ENCODE results near the gene DENND2C. TPM values are rescaled to one million over a fixed set of nuclear protein-coding genes. Genes with fewer than 3 reads are reported as not detected.
"Not testable (repeated sequence)": the region's sequence is repeated elsewhere in the genome, so short reads cannot be mapped to it uniquely, and the experiment has no call there.

The DENND2C gene
- total and polyA plus RNA-seq, 2 experiments from 2014 or later, result 1.4 to 5.6 TPM

DNA sequence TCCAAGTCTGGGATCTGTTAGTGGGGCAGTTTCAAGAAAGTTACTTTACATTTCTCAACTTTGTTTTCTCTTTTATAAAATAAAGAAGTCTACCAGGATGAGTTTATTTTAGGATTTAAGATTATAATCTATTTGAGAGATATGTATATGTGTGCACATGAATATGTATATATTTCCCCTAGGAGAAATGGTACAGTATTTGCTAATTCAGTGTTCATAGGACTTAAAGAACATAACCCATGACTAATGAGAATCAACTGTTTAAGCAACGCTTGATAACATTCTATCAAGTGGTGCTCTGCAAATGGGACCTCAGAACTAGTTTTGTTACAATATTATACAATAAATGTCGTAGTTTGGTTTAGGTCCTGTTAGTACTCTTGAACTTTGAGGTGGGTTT, 95.5 kb downstream of the DENND2C start:
- 99% methylated on average over 2 of the region's 2 CpGs for WGBS (ENCODE audit: low lambda C conversion rate, missing lambda C conversion rate)

DNA sequence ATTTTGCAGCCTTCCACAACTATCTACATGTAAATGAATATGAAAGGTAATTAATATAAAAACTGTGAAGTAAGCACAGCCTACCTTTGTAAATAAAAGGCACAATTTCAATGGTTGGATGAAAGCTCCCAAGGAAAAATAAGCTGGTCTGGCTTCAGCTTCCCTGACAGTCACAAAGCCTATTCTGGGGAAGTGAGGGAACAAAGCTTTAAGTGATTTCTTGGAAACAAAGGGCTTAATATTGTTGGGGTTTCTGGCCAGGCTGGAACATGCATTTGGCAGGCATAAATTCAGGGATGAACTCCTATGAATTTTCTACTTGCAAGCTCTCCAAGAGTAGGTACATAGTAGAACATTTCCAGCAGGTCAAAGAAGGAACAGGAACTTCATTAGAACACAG, 105.7 kb downstream of the DENND2C start:
- no peaks in the 10 kb centered on the region for H3K27me3 ChIP-seq
- H4K20me1 ChIP-seq (ENCODE audit: insufficient read depth, poor library complexity, severe bottlenecking), result no peaks in the 10 kb centered on the region
- DNase-seq (ENCODE audit: low spot score), result no peak
- no peaks in the 10 kb centered on the region for H3K36me3 ChIP-seq (replicated peaks; ENCODE audit: insufficient read depth, low read depth)
- no peaks in the 10 kb centered on the region for H3K9me3 ChIP-seq (ENCODE audit: low read depth)
- no peaks in the 10 kb centered on the region for H3K4me1 ChIP-seq (ENCODE audit: insufficient read depth)
- no peak overlapping the region for H3K4me3 ChIP-seq
- no peak overlapping the region for H2AFZ ChIP-seq
- H3K27ac ChIP-seq, result no peak overlapping the region
- TF ChIP-seq EZH2 (IDR thresholded peaks at IDR 0.05; ENCODE audit: borderline replicate concordance), result no peak
- no peak overlapping the region for H3K4me2 ChIP-seq
- H3K9me2 ChIP-seq (replicated peaks; ENCODE audit: insufficient read depth), result no peaks in the 10 kb centered on the region
- H3K79me2 ChIP-seq, result no peaks in the 10 kb centered on the region

More for the DNA sequence above, 95.5 kb downstream of the DENND2C start:
- no peak overlapping the region for H3K27ac ChIP-seq
- H3K27me3 ChIP-seq, result no peaks in the 10 kb centered on the region
- no peak overlapping the region for H3K4me3 ChIP-seq
- no peak overlapping the region for H2AFZ ChIP-seq
- H3K4me2 ChIP-seq, result no peak overlapping the region
- H3K79me2 ChIP-seq, result peaks cover 11% of the 10 kb centered on the region
- peaks cover 3% of the 10 kb centered on the region for H3K36me3 ChIP-seq (replicated peaks; ENCODE audit: insufficient read depth, low read depth)
- no peaks in the 10 kb centered on the region for H3K9me3 ChIP-seq (ENCODE audit: low read depth)
- H3K9me2 ChIP-seq (replicated peaks; ENCODE audit: insufficient read depth), result no peaks in the 10 kb centered on the region
- H3K4me1 ChIP-seq (ENCODE audit: insufficient read depth), result no peaks in the 10 kb centered on the region
- no peaks in the 10 kb centered on the region for H4K20me1 ChIP-seq (ENCODE audit: insufficient read depth, poor library complexity, severe bottlenecking)
- TF ChIP-seq EZH2phosphoT487 (IDR thresholded peaks at IDR 0.05; ENCODE audit: low read depth, severe bottlenecking, unreplicated experiment) (no peak), EZH2 (IDR thresholded peaks at IDR 0.05; ENCODE audit: borderline replicate concordance) (no peak)
- TF ChIP-seq, protein P1, sequence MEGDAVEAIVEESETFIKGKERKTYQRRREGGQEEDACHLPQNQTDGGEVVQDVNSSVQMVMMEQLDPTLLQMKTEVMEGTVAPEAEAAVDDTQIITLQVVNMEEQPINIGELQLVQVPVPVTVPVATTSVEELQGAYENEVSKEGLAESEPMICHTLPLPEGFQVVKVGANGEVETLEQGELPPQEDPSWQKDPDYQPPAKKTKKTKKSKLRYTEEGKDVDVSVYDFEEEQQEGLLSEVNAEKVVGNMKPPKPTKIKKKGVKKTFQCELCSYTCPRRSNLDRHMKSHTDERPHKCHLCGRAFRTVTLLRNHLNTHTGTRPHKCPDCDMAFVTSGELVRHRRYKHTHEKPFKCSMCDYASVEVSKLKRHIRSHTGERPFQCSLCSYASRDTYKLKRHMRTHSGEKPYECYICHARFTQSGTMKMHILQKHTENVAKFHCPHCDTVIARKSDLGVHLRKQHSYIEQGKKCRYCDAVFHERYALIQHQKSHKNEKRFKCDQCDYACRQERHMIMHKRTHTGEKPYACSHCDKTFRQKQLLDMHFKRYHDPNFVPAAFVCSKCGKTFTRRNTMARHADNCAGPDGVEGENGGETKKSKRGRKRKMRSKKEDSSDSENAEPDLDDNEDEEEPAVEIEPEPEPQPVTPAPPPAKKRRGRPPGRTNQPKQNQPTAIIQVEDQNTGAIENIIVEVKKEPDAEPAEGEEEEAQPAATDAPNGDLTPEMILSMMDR (IDR thresholded peaks at IDR 0.05; ENCODE audit: poor library complexity), result no peak
- DNase-seq (ENCODE audit: low spot score), result no peak

DNA sequence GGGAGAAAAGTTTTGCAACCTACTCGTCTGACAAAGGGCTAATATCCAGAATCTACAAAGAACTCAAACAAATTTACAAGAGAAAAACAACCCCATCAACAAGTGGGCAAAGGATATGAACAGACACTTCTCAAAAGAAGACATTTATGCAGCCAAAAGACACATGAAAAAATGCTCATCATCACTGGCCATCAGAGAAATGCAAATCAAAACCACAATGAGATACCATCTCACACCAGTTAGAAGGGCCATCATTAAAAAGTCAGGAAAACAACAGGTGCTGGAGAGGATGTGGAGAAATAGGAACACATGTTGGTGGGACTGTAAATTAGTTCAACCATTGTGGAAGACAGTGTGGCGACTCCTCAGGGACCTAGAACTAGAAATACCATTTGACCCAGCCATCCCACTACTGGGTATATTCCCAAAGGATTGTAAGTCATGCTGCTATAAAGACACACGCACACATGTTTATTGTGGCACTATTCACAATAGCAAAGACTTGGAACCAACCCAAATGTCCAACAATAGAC, 106.8 kb downstream of the DENND2C start:
- H3K4me3 ChIP-seq, result not testable (repeated sequence)
- 91% methylated on average over 3 of the region's 3 CpGs for whole genome bisulfite sequencing (ENCODE audit: low lambda C conversion rate, missing lambda C conversion rate)

DNA sequence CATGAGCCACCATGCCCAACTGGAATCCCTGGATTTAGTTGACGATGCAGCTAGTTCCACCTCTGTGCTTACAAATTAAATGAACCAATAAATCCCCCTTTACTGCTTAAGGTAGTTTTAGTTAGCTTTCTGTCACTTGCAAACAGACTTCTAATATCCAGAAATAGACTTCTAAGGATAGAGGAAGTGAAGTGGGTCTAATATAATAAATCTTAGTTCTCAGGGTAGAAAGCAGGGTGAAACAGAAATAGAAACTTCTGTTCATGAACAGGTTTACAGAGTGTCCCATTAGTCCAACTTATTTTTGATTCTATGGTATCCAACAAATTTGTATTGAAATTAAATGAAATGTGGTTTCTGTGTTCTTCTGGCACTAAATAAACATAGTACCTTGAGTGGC, 108.5 kb downstream of the DENND2C start:
- Histone ChIP-seq H3K4me3 (no peak overlapping the region), H3K27me3 (no peaks in the 10 kb centered on the region), H2AFZ (no peak overlapping the region), H3K4me2 (no peak overlapping the region), H4K20me1 (ENCODE audit: insufficient read depth, poor library complexity, severe bottlenecking) (no peaks in the 10 kb centered on the region), H3K79me2 (no peaks in the 10 kb centered on the region), H3K27ac (no peak overlapping the region), H3K9me3 (ENCODE audit: low read depth) (no peaks in the 10 kb centered on the region), H3K4me1 (ENCODE audit: insufficient read depth) (no peaks in the 10 kb centered on the region), H3K9me2 (replicated peaks; ENCODE audit: insufficient read depth) (no peaks in the 10 kb centered on the region), H3K36me3 (replicated peaks; ENCODE audit: insufficient read depth, low read depth) (no peaks in the 10 kb centered on the region)
- TF ChIP-seq EZH2phosphoT487 (IDR thresholded peaks at IDR 0.05; ENCODE audit: low read depth, severe bottlenecking, unreplicated experiment), result no peak
- TF ChIP-seq, protein P1 (IDR thresholded peaks at IDR 0.05; ENCODE audit: poor library complexity), result no peak
- TF ChIP-seq EZH2 (IDR thresholded peaks at IDR 0.05; ENCODE audit: borderline replicate concordance), result no peak
- 96% methylated on average over 1 of the region's 1 CpG for WGBS (ENCODE audit: low lambda C conversion rate, missing lambda C conversion rate)
- no peak for DNase-seq (ENCODE audit: low spot score)

More for the DNA sequence above, 106.8 kb downstream of the DENND2C start:
- H3K27ac ChIP-seq; DNase-seq (ENCODE audit: low spot score); H4K20me1 ChIP-seq (ENCODE audit: insufficient read depth, poor library complexity, severe bottlenecking); H3K79me2 ChIP-seq; H3K4me2 ChIP-seq; H3K9me2 ChIP-seq (replicated peaks; ENCODE audit: insufficient read depth); H2AFZ ChIP-seq; H3K27me3 ChIP-seq; H3K4me1 ChIP-seq (ENCODE audit: insufficient read depth); H3K36me3 ChIP-seq (replicated peaks; ENCODE audit: insufficient read depth, low read depth); H3K9me3 ChIP-seq (ENCODE audit: low read depth): not testable (repeated sequence)

All from hepatocyte (in vitro differentiated cells).